Endometrium (tissue), 2 donors: ENCODE results near the gene STX11.
"Not testable (repeated sequence)": the region's sequence is repeated elsewhere in the genome, so short reads cannot be mapped to it uniquely, and the experiment has no call there.

ENCODE experiments used
- FAIRE-seq: peaks from 2 replicates; lab custom pipeline; 2012; peaks lifted over from hg19 to GRCh38; lab: Jason Lieb, UNC
- donor health status: control.
- donor health status: control.

STX11 gene

GRCh38 chr6:144149894-144150709 lies at the start of gene STX11:
TSS of gene STX11 (plus strand) at chr6:144150517. CDS start at chr6:144186628, 36,111 bp downstream.
- no peak for FAIRE-seq

- no peak for FAIRE-seq
Measured at GRCh38 chr6:144103026-144103563, 47.2 kb upstream of the STX11 start.

- FAIRE-seq: no peak
Measured at GRCh38 chr6:144104488-144104887, 45.8 kb upstream of the STX11 start.

GRCh38 chr6:144104898-144105487 lies 45.3 kb upstream of the STX11 start:
- peak; percentile 96 for FAIRE-seq

- FAIRE-seq: no peak
Measured at GRCh38 chr6:144106206-144106605, 44.1 kb upstream of the STX11 start.

- FAIRE-seq: no peak
Measured at GRCh38 chr6:144110210-144110609, 40.1 kb upstream of the STX11 start.

GRCh38 chr6:144113366-144113765 lies 37.0 kb upstream of the STX11 start:
- FAIRE-seq: no peak

- FAIRE-seq: no peak
Measured at GRCh38 chr6:144115219-144115618, 35.1 kb upstream of the STX11 start.

GRCh38 chr6:144119376-144119775 lies 30.9 kb upstream of the STX11 start:
- FAIRE-seq: no peak

GRCh38 chr6:144122861-144123260 lies 27.5 kb upstream of the STX11 start:
- FAIRE-seq: no peak

- FAIRE-seq: no peak
Measured at GRCh38 chr6:144123421-144123820, 26.9 kb upstream of the STX11 start.

GRCh38 chr6:144123836-144124235 lies 26.5 kb upstream of the STX11 start:
- peak; percentile 21 for FAIRE-seq

- no peak for FAIRE-seq
Measured at GRCh38 chr6:144127097-144127496, 23.2 kb upstream of the STX11 start.

GRCh38 chr6:144129469-144129868 lies 20.8 kb upstream of the STX11 start:
- FAIRE-seq: no peak

- FAIRE-seq: no peak
Measured at GRCh38 chr6:144131248-144131709, 19.0 kb upstream of the STX11 start.

- FAIRE-seq: not testable (repeated sequence)
Measured at GRCh38 chr6:144132167-144132690, 18.1 kb upstream of the STX11 start.

- FAIRE-seq: no peak
Measured at GRCh38 chr6:144133225-144133821, 17.0 kb upstream of the STX11 start.

- no peak for FAIRE-seq
Measured at GRCh38 chr6:144134176-144134575, 16.1 kb upstream of the STX11 start.

GRCh38 chr6:144134737-144135136 lies 15.6 kb upstream of the STX11 start:
- no peak for FAIRE-seq

- FAIRE-seq: no peak
Measured at GRCh38 chr6:144138542-144138941, 11.8 kb upstream of the STX11 start.

- no peak for FAIRE-seq
Measured at GRCh38 chr6:144139817-144140216, 10.5 kb upstream of the STX11 start.

- no peak for FAIRE-seq
Measured at GRCh38 chr6:144140867-144141266, 9.4 kb upstream of the STX11 start.

- no peak for FAIRE-seq
Measured at GRCh38 chr6:144141470-144141869, 8.8 kb upstream of the STX11 start.
